WI38 (cell line): ENCODE results near the gene PPY.

Experiments
- H3K4me3 ChIP-seq: 2 replicates; pipeline ENCODE4 v1.5.1; 2011; ENCODE audit warnings: low read depth, mild to moderate bottlenecking, control low read depth, low read length
- TF ChIP-seq, protein P1 (sequence below): IDR thresholded peaks from 2 replicates; pipeline ENCODE4 v1.5.1; 2012; ENCODE audit warnings: low read depth, mild to moderate bottlenecking, control low read depth, low read length

The PPY gene

DNA sequence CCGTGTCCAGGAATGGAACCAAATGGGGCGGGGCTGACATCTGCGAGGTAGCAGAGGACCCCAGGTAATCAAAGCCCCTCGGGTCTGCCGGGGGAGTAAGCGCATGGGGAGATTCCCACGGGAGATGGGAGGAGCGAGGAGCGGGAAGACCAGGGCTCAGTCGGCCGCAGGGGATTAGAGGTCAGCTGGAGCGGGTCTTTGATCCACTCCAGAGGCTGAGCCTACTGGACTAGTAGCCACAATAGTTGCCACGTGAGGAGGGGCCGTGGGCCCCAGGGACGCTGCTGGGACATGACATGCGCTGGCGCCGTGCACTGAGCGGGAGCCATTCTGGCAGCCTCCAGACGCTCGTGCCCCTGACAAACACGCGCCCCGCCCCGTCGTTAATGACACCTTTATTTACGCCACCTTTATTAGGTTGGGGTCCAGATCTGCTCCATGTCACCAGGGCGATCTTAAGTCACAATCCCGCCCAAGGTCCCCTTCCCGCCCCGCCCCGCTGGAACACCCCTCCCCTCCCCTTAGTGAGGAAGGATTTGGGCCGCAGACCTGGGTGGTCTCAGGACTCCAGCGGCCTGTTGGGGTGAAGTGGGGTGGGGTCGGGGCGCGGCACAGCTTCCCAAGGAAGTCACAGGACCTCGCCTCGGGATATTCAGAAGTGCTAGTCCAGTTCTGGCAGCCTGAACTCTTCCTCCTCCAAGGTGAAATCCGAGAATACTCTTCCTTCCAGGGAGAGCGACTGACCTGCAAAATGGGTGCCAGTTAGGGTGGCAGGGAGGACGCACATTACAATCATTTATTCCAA, 15.0 kb downstream of the PPY start:
- no peak overlapping the region for H3K4me3 ChIP-seq
- TF ChIP-seq, protein P1, sequence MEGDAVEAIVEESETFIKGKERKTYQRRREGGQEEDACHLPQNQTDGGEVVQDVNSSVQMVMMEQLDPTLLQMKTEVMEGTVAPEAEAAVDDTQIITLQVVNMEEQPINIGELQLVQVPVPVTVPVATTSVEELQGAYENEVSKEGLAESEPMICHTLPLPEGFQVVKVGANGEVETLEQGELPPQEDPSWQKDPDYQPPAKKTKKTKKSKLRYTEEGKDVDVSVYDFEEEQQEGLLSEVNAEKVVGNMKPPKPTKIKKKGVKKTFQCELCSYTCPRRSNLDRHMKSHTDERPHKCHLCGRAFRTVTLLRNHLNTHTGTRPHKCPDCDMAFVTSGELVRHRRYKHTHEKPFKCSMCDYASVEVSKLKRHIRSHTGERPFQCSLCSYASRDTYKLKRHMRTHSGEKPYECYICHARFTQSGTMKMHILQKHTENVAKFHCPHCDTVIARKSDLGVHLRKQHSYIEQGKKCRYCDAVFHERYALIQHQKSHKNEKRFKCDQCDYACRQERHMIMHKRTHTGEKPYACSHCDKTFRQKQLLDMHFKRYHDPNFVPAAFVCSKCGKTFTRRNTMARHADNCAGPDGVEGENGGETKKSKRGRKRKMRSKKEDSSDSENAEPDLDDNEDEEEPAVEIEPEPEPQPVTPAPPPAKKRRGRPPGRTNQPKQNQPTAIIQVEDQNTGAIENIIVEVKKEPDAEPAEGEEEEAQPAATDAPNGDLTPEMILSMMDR = no peak

GRCh38 chr17:43924558-43924957, 17.7 kb downstream of the PPY start:
- no peak overlapping the region for H3K4me3 ChIP-seq
- TF ChIP-seq, protein P1 = no peak

DNA sequence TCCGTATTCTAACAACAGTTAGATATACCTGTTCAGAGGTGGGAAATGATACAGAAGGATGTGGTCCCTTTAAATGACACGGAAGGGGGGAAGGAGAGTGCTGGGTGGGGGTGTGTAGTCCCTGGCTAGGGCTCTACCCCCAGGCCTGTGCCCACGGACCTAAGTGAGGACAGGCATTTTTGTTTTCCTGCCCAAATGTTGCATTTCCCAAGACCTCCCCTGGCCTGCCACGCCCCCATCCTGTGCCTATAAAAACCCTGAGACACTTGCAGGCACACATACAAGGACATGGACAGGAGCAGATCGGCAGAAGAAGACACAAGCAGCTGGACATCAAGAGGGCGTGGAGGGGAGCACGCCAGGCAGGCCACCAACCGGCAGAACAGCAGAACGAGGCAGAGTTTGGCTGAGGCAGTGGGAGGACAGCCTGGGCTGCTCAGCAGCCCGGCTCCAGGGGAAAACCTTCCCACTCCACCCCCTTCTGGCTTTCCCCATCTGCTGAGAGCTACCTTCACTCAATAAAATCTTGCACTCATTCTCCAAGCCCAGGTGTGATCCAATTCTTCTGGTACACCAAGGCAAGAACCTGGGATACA, 21.7 kb downstream of the PPY start:
- TF ChIP-seq, protein P1 = no peak
- no peak overlapping the region for H3K4me3 ChIP-seq

DNA sequence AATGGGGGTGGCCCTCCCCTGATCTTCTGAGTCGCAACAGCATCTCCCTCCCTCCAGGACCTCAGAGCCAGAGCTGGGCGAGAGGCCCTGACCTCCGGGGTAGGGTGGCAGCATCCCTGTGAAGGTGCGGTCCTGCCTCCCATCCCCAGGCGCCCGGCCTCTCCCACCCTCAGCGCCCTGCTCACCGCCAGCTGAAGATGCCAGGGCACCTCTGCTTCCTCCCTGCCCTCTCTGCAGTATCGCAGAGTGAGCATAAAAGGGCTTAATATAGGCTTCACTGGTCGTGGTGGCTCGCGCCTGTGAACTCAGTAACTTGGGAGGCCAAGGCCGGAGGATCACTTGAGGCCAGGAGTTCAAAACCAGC, 24.3 kb downstream of the PPY start:
- TF ChIP-seq, protein P1 = no peak
- H3K4me3 ChIP-seq = no peak overlapping the region

- H3K4me3 ChIP-seq = no peak overlapping the region
These were observed 24.8 kb downstream of the PPY start for GRCh38 chr17:43917348-43918025.

DNA sequence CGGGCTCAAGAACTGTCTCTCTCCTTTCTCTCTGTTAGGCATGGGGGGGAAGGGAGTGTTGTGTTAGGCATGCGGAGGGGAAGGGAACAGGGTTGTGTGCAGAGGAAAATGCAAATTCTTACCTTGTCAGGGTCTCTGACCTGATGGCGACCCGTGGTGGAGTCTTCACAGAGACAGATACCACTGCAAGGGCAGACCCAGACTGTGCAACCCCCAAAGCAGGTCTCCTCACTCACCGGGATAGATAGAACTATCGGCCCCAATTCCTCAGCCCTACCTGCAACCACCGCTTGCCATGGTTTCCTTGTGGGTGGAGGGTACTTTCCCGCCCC, 25.3 kb downstream of the PPY start:
- TF ChIP-seq, protein P1 = no peak
- H3K4me3 ChIP-seq = no peak overlapping the region

More at GRCh38 chr17:43917348-43918025, 24.8 kb downstream of the PPY start:
- TF ChIP-seq, protein P1 = peak; percentile 41

GRCh38 chr17:43916385-43916784, 25.9 kb downstream of the PPY start:
- TF ChIP-seq, protein P1 = no peak
- H3K4me3 ChIP-seq = no peak overlapping the region
